CD4-positive, alpha-beta T cell treated with Interleukin-1 beta for 1 hour (primary cell): ENCODE data around the gene CFAP97D1.
A peak's percentile ranks its signal among the peaks of the same experiment; 100 is the strongest.

ENCODE experiments used
- DNase-seq, 2 donors: peaks; one replicate each; pipeline ENCODE4 v3.0.0-alpha.2; 2020 to 2022

Gene CFAP97D1

DNA sequence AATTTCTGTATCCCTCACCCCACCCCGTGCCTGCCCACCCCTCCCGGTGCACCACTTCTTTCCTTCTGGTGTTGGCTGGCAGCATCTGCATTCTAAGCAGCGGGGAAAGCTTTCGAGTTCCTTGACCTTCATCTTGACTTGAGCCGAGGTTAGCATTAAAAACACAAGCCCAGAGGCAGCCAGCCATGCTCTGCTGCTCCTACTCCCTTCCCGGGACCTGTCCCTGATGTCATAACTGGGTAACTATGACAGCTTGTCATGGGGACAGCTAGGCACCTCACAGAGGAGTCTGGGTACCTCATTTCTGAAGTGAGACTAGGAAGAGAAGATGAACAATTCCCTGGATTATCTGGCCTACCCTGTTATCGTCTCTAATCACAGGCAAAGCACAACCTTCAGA lies at the start of gene CFAP97D1:
Gene CFAP97D1, plus strand, starts transcription at position 301 of the 400 bp plus-strand sequence. Its CDS starts 28 bp downstream, at position 329.
- no peak for DNase-seq

DNA sequence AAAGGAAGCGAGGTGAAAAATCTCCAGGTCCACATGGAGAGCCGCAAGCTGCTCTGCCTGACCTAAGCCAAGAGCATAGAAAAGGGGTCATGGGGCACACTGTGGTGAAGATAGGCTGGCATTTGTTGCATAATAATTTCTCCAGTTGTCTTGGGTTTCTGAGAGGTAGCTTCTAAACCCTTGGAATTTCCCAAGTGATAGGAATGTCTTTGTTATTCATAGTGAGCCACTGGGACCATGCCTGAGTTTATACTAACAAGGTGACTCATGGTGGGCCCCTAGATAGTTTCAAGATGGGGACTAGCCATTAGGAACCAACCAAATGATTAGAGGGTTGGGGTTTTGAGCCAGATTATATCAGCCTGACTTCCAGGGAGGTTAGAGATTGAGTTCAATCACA lies 47.3 kb upstream of the CFAP97D1 start:
- DNase-seq, result no peak

DNA sequence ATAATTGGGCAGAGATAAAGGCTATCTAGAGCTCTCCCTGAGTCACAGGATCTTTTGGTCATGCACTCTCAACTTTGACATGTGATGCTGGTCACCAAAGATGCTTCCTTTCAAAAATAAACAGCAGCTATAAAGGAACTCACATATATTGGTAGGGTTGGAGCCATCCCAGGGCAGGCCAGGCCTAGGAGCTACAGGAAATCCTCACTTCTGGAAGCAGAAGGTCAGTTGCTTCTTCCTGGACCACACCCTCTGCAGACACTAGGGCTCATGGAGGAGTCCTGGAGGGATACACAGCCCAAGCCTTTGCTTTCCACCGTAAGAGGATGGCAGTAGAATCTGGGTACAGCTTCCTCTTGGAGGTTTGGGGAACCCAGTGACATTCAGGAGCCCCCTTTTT lies 46.3 kb upstream of the CFAP97D1 start:
- DNase-seq, result no peak

DNA sequence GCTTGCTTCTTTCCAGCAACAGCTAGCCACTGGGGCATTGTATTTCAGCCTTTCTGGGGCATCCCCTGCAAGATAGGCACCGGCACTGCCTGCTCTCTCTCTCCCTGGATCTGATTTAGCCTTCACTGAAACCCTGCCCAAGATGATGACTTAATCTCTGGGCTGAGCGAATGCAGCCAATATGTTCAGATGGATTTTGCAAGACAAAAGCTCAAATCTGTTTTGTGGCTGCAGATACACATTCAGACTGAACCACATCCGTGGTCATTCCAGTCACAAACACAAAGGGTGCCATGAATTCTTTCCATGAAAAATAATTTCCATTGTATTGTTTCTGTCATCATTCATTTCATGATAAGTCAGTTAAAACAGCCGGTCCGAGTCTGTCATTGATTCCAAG lies 45.9 kb upstream of the CFAP97D1 start:
- DNase-seq, result no peak

DNA sequence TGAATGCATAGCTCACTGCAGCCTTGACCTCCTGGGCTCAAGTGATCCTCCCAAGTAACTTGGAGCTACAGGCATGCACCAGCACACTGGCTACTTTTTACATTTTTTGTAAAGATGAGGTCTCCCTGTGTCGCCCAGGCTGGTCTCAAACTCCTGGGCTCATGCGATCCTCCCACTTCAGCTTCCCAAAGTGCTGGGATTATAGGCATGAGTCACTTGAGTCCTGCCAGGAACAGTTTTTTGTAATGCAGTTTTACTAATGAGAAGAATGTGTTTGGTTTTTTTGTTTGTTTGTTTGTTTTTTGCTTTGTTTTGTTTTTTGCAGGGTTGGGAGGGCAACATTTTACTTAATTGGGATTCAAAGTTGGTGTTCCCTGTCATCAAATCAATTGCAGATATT lies 43.8 kb upstream of the CFAP97D1 start:
- DNase-seq, result no peak

DNA sequence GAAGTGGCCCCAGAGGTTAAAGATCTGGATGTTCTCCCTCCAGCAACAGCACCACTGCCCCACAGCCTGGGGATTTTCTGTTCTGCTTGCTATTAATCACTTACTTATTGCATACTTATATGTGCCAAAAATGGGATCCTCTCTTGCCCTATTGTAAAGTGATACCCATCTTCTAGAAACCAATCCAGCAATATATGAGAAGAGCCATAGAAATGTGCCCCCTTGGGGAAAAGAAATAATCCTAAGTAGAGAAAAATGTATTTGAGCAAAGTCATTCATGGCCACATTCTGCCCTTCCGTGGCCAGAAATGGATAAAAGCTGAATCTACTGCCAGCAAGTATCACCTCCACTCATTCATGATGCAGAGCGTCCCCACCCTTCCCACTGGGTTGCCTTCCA lies 42.5 kb upstream of the CFAP97D1 start:
- no peak for DNase-seq

DNA sequence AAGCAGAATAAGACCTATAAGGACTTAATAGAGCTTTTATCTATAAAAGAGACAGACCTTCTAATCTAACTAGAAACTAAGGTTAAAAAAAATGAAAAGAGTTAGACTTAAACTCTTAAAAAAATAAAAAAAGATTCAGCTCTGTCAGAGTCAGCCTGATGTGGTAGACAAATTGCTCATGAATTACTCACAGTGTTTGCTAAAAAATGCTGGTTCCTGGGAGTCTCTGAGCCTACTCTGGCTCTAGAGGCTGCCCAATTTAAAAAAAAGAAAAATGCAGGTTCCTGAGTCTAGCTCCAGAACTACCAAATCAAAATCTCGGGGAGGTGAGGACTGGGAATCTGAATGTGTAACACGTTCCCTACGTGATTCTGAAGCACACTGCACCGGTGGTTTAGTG lies 39.7 kb upstream of the CFAP97D1 start:
- no peak for DNase-seq

DNA sequence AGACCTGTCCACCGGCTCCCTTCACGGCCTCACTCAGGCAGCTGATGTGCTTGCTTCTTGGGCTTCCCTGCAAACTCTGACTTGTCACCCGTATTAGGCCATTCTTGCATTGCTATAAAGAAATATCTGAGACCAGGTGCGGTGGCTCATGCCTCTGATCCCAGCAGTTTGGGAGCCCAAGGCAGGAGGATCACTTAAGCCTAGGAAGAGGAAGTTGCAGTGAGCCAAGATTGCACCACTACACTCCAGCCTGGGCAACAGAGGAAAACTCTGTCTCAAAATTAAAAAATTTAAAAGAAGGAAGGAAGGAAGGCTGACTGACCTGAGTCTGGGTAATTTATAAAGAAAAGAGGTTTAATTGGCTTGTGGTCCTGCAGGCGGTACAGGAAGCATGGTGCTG lies 38.6 kb upstream of the CFAP97D1 start:
- DNase-seq, result no peak

DNA sequence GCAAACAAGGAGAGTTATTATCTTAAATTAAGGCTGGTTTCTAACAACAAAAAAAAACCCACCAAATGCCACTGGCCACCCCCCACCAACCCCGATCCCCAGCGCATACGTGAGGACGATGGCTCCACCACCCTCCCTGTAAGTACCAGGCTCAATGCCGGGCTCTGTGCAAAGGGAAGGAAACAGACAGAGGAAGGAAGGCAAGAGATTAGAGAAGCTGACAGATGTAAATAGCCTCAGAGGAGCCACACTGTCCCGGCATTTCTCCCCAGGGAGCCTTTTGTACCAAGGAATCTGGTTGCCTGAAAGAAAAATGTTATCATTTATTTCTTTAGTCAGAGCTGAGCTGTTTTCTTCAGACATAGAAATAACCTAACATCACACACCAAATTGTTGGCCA lies 34.7 kb upstream of the CFAP97D1 start:
- no peak for DNase-seq

DNA sequence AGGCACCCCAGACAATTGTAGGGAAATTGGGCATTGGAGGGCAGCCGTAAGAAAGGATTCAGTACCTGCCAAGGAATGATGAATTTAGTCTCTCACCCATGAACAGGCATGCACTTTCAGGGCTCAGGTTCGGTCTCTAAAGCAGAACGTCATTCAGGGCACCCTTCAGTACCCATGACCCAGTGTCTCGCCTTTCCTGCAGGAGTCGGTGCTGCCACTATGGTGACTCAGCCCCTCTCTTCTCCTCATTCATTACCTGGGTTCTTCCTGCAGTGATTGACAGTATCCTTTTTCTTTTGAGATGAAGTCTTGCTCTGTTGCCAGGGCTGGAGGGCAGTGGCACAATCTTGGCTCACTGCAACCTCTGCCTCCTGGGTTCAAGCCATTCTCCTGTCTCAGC lies 30.1 kb upstream of the CFAP97D1 start:
- no peak for DNase-seq

DNA sequence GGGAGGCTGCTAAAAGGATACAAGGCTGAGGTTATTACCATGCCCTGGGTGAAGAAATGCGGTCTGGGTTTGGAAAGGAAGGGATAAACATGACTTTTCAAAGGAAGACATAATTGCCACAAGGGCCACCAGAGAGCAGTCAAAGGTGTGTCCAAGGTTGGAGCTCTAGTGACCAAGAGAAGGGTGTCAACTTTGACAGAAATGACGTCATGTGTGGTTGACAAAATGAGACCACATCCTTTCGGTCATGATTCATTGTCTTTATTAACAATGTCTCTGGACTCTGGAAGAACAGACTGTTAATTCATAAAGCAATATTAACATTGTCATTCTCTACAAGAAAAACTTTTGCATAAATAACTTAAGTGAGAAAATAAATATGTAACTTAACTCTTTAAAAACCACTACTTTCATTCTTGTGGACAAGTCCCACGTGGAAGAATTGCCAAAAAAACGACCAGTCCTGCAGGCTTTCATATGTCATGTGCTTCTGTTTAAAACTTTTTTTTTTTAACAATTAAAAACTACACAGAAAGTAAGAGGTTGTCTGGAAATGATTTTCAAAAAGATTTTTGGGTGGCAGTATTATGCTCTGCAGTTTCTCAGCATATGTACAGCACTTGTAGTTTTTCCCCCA lies 26.6 kb upstream of the CFAP97D1 start:
- no peak for DNase-seq

DNA sequence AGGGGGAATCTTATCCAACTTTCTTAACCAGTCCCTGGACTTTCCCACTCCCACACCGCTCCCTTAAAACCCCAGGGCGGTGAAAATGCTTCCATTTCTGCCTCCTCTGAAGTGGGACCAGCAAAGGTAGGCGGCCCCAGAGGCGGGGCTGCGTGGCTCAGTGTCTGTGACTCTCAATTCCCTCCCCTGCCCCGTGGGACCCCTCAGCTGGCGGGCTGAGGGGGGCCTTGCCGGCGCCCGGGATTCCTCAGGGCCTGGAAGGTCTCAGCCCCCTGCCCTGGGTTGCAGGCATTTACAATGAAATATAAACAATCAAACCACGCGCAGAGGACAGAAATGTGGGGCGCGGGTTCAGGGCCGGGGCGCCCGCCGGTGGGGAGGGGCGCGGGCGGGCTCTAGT lies 25.3 kb upstream of the CFAP97D1 start:
- DNase-seq, result no peak

DNA sequence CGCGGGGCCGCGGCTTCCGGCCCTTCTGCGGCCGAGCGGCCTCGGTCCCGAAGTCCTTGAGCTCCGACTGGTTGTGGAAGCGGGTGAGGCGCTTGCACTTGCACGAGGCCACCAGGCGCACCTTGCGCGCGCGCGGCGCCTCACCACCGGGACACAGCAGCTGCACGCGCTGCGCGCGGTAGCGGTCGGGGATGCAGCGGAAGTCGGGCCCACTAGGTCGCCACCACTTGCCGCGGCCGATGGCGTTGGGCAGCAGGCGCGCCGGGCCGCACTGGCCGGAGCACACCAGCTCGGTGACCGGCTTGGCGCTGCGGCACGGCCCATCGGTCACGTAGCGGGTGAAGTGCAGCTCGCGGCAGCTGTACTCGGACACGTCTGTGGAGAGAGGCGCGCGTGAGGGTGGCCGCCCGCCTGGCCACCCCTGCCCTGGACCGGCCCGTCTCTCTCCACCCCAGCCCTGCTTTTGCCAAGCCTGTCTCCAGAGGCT lies 24.8 kb upstream of the CFAP97D1 start:
- DNase-seq, result no peak

DNA sequence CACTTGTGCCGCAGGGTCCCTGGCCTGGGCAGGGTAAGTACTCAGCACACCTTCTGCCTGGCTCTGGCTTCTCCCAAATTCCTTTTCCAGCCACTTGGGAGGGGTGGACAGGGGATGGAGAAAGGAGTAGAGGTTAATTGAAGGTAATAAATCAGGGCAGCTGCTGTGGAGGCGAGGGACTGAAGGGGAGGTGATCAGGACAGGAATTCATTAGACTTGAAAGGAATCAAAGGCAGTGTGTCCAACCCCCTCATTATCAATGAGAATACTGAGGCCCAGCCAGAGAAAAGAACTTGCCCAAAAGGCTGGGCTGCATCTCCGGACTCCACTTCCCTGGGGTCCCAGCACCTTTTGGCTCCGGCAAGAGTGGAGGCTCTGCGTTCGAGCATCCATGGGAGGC lies 24.0 kb upstream of the CFAP97D1 start:
- DNase-seq, result no peak

DNA sequence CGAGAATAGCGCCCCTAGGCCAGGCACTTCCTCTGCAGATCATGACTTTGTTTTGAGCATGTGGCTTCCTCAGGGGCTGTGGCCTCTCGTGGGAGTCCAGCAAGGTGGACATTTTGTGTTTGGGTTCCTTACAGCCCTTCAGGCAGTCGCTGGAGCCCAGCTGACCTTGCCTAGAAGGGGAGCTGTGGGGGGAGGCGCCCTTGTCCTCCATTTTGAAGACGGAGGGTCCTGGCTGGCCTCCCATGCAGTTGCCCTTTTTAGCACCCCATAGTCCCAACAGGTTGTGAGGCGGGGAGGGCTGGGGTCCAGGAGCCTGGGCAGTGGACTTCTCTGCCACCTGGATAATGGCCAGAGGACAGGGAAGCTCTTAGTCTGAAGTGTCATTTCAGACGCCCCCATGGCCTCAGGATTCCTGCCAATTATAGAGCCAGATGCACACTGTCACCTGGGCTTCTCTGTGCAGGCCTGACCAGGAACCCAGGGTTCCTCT lies 23.0 kb upstream of the CFAP97D1 start:
- DNase-seq, result no peak

DNA sequence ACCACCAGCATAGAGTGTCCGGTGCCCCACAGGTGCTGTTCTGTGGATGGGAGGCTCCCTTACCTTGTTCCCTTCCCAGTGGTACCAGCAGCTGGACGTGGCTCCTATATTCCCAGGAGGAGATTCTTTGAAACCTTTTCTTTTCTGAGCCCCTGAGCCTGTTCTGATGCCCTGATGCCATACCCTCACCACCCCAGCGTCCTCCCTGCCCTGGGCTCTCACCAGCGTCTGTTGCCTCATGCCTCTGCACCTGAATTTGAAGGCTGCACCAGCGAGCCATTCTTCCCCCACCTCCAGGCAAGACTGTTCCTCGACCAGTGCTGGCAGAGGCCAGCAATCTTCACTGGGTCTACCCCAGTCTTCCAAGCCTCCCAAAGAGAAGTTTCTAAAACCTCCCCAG lies 22.1 kb upstream of the CFAP97D1 start:
- DNase-seq, result no peak

DNA sequence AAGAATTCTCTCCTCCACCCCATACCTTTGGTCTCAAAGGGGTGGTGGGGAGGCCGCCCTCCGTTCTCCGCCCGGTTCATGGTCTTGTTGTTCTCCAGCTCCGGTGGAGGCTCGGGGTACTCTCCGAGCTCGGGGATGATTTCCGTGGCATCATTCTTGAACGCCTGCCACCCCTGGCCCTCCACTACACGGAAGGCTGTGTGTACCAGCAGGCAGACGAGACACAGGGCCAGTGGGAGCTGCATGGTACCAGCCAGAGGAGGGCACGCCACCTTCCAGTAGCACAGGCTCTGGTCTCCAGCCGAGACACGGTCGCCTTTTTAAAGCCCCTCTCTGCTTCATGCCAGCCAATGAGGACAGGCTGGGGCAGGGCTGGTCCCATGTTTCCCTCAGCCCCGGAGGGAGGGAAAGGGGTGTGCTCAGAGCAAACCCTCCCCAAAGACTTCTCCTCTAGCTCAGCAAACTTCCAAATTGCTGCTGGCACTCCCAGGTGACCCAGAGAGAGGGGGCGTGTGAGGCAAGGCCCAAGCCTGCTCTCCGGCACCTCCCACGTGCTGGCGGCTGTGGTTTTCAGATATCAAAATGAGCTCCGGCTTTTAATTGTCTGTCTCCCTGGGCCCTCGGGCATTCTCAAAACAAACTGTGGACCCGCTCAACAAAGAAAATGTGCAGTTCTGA lies 21.6 kb upstream of the CFAP97D1 start, which contains the start of gene SOST:
Gene SOST, minus strand, starts transcription at position 295 of the 678 bp plus-strand sequence. Its CDS starts 50 bp downstream, at position 245.
- DNase-seq, result no peak

DNA sequence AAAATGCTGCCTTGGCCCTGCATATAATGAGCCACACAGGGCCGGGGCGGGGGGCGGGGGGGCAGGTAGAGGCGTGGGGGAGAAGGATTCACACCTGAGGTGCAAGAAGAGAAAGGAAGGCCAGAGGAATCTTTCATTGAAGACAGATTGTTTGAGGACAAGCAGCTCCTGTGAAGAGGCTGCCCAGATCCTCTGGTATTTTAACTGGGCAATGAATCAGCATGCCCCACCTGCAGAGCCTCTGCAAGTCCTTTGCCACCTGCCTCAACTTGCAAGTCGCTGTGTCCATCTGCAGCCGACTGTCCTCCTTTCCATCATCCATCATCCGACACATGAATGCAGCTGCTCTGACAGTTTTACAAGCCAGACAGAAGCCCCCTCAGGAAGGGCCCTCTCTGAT lies 20.4 kb upstream of the CFAP97D1 start:
- DNase-seq, result no peak

DNA sequence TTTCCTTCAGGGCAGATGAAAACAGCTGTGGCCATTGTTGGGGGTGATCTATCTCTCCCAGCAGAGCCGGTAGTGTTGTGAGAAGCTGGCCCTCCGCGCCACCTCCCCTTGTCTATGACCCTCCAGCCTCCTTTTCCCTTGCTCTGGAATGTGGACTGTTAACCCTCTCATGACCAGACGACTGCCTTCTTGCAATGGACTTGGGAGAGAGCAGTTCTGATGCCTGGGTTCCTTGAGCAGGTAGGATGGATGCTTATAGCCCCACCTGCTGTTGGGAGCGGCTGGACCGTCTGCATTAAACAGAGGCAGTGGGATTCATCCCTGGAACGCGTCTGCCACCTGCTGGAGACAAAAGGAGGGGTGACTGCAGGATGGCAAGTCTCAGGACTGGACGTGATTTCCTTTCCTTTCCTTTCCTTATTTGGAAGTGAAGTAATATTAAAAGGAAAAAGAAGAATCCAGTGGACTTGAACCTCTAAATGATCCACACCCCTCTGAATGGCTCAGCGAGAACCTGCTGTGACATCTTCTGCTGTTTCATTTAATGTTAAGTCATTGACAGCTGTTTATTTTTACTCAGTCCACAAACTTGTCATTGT lies 19.9 kb upstream of the CFAP97D1 start:
- DNase-seq, result peak; percentile 85 to 88

DNA sequence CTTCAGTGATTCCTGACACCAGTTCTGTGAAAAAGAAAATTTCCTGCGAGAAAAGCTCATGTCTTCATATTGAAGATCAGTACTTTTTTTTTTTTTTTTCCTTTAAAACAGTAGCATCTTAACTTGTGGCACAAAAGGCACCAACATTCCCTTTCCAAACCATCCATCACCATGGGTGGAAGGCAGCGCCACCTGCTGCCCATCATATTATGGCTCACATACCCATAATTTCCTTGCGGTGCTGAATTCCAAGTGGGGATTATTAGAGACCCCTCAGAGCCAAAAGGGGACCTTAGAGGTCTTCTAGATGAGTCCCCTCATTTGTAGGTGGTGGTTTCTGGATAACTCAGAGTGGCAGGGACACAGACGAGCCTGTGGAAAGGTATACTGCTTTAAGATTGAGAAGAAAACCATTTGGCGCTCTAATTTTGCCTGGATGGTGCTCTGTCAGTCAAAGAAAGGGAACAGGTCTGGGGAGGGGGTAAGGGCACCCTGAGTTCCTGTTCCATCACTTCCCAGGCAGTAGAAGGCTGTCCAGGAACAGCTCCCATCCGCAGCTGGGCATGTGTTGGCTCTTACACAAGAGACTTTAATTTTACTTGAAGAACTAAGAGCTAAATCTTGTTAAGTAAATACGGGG lies 13.7 kb upstream of the CFAP97D1 start:
- peak in 1 of 2 donors; percentile 22 for DNase-seq

DNA sequence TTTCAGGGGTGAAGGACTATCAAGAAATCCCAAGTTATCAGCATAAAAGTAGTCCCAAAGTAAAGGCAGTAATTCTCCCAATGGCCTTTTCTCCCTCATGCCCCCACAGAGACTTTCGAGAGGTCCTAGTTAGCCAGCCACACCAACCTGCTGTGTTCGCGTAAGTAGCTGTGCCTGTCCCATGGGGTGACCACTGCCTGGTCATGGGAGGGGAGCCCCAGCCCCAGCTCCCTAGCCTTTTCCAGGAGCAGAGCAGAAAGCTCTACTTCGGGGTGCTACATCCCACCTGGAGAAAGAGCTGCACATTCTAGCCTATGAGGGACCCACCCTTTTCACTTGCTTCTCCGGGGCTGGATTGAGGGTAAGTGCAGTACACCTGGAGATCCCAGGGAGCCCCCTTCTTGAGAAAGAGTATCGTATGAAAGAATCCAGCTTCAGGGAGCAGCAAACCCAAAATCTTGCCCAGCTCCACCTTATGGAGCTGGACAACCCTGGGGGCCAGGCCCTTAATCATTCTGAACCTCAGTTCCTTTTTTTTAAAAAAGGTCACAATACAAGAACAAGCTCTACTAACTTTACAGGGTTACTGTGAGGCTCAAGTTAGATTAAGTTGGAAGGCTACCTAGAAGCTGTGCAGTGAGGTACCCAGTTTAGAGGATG lies 13.1 kb upstream of the CFAP97D1 start:
- DNase-seq, result no peak

DNA sequence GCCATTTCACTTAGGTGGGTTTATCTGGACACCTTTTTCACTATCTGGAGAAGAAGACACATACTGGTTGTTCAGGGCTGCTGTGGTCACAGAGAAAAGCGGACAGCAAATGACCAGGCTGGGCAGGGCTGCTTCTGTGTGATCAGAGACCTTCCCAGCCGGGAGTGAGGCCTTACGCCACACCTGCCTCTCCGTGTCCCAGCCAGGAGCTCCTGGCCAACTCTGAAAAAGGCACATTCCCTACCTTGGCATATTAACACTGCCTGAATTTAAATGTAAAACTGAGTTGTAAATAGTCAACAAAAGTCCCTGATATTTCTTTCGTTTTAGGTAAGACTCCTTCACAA lies 12.5 kb upstream of the CFAP97D1 start:
- no peak for DNase-seq

DNA sequence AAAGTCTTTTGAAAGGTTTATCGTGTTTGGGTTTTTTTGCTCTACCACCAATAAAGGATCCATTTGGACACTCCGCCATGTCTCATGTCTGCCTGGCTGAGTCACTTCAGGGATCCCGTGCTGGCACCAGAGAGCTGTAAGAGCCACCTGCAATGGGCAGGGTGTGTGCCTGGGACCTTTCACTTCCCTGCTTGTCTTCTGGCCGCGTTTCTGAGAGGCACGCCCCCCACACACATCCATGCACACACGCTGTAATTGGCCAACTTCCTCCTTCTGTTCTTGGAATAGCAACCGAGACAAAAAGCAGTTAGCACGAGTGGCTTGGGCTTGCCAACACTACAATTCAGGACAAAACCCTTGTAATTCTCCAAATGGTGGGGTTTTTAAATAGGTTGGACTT lies 11.9 kb upstream of the CFAP97D1 start:
- DNase-seq, result peak; percentile 8 to 59
